IPS-NIHi7 (cell line): Measurements from ENCODE around the gene WSCD2.

Source experiments
- DNase-seq: peaks from one replicate; pipeline ENCODE4 v3.0.0; 2012; ENCODE audit warnings: mixed read lengths; ENCODE audit errors: extremely low spot score

The WSCD2 gene

DNA sequence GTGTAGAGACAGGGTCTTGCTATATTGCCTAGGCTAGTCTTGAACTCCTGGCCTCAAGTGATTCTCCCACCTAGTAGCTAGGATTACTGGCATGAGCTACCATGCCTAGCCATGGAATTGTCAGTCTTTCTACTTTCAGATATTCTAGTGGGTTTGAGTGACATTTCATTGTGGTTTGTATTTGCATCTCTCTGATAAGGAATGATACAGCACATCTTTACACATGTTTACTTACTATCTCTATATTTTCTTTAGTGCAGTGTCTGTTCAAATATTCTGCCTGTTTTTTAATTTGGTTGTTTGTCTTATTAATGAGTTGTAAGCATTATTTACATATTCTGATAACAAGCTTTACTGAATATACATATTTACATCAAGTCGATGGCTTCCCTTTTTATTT lies 136.4 kb downstream of the WSCD2 start:
- no peak for DNase-seq

DNA sequence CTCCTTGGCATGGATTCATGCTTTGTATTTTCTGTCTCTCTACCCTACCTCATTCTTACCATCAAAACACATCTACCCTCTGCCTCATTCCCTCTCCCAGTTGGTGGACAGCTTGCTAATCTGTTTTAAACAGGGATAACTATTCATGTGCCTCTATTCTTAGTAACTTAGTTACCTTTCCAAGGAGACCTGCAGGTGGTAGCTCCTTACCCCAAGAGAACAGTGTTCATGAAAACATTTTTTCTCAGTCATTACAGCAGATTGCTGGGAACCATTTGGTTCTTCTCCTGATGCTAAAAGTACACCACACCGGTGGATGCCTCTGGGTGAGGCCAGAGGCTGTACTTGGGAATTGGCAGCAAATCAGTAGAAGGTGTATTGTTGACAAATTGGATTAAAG lies 137.0 kb downstream of the WSCD2 start:
- DNase-seq, result no peak

DNA sequence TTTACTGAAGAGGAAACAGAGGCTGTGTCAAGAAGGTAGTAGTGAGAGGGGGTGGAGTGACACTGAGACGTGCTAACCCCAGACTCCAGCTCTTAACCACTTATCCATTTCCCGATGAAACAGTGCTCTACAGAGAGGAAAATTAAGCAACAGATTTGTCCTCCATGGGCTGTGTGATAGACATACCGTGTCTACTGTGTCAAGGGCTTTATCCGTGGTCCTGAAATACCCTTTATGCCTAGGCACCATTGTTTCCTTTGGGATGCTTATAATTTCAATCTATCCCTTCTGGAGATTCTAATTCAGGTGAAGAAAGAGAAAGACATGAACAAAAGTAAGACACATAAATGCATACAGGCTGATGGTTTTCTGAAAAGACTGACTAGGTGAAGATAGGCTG lies 138.4 kb downstream of the WSCD2 start:
- no peak for DNase-seq

DNA sequence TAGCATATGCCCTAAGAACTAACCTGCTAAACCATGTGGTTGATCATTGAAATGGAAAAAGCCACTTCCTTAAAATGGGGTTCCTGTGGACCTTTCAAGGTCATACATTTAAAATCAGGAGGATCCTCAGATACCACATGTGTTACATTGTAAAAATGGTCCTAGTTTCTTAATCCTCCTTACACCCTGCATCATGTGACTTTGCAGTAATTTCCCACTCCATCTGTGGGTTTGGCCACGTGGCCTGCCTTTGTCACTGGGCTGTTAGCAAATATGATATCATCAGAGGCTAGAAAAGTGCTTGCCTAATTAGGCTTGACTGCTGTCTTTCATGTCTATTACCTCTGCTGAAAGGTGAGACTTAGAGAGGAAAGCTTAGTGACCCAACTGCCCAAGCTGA lies 139.3 kb downstream of the WSCD2 start:
- no peak for DNase-seq

DNA sequence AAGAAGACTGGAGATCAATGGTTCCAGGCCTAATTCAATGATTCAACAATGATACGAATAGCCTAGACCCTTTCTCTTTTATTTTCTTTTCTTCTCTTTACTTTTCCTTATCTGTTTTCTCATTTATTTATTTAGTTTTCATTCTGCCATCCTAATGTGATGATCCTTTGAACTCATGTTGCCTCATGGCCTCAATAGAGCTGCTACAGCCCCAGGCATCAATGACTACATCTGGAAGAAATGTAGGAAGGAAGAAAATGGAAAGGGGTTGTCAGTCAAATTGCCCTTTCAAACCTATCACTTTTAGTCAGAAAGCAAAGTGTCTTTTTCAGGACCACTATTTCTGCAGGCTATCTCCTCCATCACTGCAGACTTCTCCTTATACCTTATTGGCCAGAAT lies 140.1 kb downstream of the WSCD2 start:
- no peak for DNase-seq

DNA sequence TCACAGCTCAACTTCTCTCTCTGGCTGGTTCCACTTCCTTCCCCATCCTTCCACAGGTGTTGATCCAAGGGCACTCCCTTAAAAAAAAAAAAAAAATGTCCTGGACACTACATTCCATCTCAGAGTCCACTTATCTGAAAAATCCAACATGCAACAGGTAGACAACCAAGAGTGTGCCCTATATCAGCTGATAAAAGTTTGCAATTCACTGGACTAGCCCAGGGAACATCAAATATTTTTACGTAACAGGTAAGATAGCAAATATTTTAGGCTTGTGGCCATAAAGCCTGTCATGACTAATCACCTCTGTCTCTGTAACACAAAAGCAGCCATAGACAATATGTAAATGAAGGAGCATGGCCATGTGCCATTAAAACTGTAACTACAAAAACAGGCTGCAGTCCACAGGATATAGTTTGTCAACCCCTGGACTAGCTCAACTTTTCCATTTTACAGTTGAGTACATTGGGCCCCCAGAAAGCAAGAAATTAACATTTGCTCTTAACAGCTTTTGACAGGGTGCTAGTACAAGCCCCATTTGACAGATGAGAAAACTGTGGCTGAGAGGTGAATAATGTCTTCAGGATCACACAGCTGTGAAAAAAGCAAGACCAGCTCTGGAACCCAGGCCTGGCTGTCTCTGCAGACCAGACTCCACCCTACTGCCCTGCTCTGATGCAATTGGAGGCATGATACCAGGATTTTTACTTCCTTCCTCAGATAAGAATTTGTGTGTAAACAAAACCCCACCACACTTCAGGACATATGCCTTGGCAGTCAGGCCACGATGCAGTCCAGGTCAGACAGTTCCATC lies 141.2 kb downstream of the WSCD2 start:
- no peak for DNase-seq

DNA sequence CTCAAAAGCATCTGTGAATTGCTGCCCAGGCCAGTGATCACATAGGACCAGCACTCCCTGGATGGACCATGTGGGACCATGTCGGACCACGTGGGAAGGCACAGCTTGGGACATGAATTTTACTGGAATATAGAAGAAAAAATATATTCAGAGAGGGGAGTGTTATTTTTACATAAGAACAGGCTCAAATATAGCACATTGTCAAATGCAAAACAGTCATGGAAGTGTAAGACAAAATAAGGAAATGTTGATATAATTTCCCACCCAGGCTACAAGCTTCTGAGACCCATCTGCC lies 141.7 kb downstream of the WSCD2 start:
- DNase-seq, result no peak

DNA sequence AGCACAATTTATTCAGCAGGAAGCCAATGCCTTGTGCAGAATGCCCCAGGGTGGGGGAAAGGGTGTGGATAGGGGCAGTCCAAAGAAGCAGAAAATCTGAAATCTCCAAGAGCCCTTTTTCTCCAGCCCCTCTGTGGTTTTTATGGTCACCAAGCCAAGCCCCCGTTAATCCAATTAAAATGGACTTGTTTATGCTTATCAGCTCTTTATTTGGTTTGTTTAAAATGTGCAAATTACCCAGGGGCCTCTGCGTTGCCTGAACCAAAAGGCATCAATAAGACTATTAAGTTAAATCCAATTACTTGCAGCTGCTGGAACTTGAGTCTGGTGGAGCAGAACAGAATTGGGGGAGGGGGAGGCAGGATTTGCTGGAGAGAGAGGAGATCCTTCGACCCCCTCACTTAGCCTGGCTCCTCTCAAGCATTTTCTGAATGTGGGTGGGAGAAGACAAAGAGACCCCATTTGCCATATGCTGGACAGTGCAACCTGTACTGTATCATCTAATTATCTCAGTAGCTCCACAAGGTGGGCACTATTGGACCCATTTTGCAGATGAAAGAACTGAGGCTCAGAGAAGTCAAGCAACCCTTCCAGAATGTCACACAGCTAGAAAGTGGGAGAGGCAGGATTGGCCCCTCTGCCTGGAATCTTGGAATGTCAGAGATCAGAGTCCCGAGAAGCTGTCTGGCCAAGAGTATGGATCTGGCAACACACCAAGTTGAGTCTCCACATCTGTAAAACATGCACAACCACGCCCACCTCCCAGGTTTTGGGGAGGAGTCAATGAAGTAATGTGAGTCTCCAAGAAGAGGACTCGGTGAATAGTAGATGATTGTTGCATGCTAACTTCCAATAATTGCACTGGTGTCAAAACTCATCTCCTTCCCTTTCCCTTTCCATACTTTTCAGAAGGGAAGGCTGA lies 143.1 kb downstream of the WSCD2 start:
- DNase-seq, result no peak

DNA sequence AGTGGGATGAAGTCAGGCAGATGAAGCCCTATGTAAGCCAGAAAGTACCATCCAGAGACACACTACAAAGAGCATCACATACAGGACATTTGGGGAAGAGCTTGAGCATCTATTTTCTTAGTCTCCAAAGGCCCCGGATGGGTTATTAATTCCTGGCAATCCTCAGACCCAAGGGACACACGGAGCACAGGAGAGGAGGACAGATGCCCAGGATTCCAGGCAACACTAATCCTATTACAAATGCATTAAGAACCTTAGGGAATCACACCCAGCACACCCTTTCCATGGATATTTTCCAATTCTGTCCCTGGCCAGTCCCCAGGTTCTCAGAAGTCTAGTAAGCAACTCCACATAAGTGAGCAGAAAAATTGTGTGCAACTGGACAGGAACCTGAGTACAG lies 144.1 kb downstream of the WSCD2 start:
- DNase-seq, result no peak

DNA sequence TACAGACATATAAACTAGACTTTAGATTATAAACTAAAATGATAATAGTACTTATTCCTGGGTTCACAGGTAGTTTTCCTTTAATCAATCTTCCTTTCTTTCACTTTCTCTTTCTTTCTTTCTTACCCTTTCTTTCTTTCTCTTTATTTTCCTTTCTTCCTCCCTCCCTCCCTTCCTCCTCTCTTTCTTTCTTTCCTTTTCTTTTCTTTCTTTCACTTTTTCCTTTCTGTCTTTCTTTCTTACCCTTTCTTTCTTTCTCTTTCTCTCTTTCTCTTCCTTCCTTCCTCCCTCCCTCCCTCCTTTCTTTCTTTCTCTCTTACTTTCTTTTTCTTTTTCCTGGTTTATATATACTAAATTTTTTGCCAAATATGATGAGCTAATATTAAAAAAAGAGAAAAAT lies 148.5 kb downstream of the WSCD2 start:
- DNase-seq, result no peak

DNA sequence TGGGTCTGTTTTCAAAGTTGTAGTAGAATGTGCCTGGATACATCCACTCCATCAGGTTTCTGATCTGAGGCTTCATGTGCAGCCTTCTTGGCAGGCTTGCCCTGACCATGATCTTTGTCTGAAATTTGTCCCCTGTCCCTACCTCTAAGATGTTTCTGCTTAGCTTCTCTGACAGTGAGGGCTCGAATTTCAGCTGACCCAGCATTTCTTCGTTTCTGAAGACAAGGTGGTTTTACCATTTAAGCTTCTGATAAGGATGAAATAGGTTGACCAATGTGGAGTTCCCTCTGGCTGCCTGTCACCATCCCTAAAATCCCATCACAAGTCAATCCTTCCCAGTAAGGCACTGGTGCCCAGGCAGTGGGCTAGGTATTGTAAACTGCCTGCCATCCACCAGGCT lies 153.1 kb downstream of the WSCD2 start:
- DNase-seq, result no peak

DNA sequence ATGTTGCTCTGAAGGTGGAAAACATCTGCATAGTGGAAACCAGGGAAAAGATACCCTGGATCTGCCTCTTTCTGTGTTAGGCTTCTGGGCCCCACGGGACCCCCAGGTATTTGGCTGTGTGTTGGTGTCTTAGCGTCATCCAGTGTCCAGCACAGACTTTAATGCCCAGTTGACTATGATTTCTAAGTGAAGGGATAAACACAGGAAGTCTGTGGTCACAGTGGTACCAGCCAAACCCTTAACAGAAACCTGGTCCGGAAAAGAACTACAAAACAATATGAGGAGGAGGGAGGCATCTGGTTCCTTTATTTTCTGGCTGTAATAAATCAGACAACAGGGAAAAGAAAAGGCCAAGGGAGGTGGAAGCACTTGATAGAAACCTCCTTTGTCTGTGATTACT lies 153.6 kb downstream of the WSCD2 start:
- DNase-seq, result no peak

DNA sequence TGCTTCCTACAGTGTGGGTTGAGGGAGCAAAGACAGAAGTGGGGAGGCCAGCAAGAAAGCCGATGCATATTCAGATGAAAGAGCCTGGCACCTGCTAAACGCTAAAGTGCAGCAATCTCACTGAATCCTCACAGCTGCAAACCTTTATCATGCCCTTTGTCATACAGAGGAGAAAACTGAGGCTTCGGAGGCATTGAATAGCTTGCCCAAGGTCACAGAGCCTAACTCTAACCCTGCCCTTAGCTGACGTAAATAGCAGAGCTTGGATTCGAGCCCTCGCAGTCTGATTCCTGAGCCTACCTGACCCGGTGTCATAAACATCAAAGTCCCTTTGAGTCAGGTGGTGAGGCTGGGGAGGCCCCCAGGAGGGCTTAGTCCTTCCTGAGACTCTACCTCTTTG lies 155.1 kb downstream of the WSCD2 start:
- no peak for DNase-seq

DNA sequence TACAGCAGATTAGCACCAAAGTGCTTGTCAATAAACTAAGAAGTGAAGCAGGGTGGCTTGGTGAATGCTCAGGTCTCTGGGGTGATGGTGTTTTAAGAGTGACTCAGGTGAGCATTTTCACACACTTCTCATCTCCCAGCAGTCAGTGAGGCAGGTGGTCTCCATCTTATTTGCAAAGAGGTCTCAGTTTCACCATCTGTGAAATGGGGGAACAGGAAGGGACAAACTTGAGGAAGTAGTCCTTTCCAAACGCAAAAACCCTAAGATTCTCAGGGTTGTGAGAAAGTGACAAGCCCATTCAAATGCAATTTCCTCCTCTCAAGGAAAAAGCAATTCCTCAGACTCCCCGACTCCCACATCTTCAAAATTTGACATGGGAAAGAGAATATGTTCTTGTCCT lies 155.9 kb downstream of the WSCD2 start:
- no peak for DNase-seq

DNA sequence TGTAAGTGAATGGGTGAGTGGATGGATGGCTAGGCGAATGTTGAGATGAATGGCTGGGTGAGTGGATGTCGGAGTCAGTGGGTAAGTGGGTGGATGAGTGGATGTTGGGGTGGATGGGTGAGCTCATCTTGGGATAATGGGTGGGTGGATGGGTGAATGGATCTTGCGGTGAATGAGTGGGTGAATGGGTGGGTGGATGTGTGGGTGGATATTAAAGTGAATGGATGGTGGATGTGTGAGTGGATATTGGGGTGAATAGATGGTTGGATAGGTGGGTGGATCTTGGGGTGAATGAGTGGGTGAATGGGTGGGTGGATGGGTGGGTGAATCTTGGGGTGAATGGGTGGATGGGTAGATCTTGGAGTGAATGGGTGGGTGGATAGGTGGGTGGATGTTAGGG lies 158.1 kb downstream of the WSCD2 start:
- DNase-seq, result no peak

DNA sequence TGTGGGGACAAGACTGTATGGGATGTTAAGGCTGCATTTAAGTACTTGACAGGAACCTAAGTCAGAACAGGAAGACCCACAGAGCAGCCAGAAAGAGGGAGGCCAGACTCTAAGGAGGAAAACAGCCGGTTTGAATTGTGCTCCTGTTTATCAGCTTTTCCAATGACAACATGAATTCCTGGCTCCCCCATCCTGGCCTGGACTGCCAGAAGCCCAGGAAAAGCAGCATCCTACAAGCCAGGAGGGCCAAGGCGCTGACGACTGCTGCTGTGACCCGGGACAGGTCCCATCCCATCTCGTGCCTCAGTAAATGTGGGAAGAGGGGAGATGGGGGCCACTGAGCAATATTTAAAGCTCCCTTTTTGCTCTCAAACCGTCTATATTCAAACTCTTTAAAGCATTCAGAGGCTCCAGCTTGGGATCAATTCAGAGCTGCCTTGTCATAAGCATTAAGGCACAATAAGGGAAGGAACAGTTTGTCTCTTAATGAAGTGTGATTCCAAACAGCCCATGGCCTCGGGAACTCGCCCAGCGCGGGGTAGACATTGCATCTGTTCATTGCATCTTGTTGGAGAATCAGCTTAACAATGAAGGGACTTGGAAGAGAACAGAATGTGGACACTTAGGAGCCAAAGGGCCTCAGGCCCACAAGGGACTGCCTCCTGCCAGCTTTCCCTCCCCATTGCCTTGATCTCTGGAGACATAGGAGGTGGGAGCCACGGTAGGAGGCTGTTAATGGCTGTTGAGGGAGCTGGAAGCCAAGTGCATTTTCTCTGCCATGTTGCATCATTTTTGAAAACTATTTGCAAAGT lies 160.5 kb downstream of the WSCD2 start:
- DNase-seq, result no peak

DNA sequence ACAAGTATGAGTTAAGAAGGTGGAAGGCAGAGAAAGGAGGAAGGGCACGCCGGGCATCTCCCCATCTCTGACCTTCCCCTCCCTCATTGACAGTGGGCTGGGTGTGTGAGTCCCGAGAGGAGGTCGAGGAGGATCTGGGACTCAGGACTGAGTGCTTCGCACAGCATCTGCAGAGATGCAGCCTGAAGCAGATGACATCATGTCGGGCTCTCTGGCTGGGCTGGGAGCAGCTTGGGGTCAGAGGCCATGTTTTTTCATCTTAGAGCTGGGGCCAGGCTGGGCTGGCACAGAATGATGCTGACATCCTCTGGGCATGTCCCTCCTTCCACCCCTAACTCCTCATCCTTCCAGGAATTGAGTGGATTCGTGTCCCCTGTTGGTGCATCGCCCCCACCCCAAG lies 166.6 kb downstream of the WSCD2 start:
- DNase-seq, result no peak

DNA sequence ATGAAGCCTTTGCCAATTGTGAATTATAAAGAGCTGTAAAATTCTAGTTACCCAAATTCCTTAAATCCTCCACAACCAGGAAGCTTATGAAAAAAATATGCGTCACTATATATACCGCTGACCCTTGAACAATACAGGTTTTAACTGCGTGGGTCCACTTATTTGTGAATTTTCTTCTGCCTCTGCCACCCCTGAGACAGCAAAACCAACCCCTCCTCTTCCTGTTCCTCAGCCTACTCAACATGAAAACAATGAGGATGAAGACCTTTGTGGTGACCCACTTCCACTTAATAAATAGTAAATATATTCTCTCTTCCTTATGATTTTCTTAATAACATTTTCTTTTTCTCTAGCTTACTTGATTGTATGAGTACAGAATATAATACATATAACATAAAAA lies 167.9 kb downstream of the WSCD2 start:
- DNase-seq, result no peak

DNA sequence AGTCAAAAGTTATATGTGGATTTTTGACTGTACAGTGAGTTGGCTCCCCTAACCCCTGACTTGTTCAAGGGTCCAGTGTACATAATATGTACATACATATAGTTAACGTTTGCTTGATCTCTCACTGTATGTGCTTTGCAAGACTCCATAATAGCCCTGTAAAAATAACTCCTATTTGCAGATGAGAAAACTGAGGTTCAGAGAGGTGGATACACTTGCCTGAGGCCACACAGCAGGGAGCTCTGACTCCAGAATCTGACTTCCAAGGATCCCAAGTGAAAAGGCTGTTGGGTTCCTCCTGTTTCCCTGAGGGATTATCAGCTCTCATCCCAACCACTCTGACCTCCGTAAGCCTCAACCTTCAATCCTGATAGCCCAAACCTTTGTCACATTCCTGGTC lies 168.3 kb downstream of the WSCD2 start:
- no peak for DNase-seq

DNA sequence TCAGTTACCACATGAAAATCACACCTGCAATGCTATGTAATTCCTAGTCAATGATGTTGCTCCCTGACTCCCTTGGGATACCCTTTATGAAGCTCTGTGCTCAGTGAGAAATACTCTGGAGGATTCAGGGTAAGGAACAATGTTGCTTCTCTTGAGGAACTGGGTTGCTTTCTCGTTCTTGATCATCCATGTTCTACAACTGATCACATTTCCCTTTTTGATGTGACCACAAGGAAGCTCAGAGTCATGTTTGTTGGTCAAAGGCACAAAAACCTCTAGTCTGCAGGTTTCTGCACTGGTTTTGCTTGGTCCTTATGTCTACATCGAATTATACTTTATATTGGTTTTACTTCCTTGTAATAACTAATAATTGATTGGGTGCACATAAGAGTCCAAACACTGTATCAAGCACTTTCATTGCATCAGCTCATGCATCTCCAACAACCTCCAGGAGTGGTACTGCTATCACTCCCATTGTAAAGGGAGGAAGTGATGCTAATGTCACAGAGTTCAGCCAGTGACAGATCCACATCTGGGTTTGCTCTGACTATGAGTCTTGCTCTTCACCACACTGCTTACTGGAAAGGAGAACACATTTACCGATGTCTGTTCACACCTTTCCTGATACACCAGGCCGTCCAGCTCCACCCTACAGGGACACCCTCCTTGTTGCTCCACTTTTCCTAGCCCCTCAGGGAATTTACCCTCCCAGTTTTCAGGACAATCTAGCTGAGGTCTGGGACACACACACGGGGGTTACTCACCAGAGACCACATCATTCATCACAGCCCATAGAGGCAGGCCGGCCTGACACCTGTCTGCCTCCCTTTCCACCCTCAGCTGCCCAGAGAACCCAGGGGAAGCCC lies 169.0 kb downstream of the WSCD2 start:
- no peak for DNase-seq

DNA sequence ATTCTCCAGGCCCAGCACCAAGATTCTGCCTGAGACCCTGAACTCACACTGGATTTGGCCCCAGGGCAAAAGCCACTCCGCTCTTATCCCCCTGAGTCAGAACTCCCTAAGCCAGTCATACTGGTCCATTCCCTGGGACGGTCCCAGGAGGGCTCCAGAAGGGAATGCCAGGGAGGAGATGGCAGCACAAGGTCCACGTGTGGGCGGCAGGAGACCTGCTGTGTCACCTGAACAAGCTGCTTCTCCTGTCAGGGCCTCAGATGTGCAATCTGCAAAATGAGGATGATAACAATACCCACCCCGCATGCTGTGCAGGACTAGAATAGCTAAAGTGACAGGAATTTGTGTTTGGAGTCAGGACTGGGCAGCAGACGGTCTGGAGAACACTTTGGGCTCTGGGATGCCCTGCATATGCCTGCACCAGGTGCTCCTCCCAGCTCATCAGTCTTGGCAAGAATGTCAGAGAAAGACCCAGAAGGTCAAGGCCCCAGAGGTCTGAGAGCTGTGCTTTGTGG lies 169.7 kb downstream of the WSCD2 start:
- DNase-seq, result no peak
